Sigmoid colon (tissue), 3 donors: ENCODE measurements around the gene ENTPD6.

Source experiments
- CTCF ChIP-seq, 4 experiments: fragments of 450-650 bp in 3 of 4; fragments of 200-600 bp in 1 of 4; IDR thresholded peaks; one replicate each; pipeline ENCODE4 v1.5.1; 2016 to 2019; ENCODE audit warnings: antibody characterized with exemption in 4 of 4, mild to moderate bottlenecking in 3 of 4, moderate library complexity in 2 of 4
- POLR2A ChIP-seq, 2 donors: fragments of 450-650 bp; IDR thresholded peaks; one replicate each; pipeline ENCODE4 v1.6.1; 2016; ENCODE audit warnings: antibody characterized with exemption in 2 of 2, mild to moderate bottlenecking in 2 of 2, moderate library complexity in 2 of 2

- TF ChIP-seq CTCF (IDR thresholded peaks at IDR 0.05), result no peak
- no peak for TF ChIP-seq POLR2A (IDR thresholded peaks at IDR 0.05)
These were observed 45.5 kb upstream of the ENTPD6 start for GRCh38 chr20:25150016-25150415.
